HT1080 (cell line): Measurements from ENCODE around the gene RSPH6A. TPM values are rescaled to one million over a fixed set of nuclear protein-coding genes. Genes with fewer than 3 reads are reported as not detected.

Experiments used
- DNase-seq: peaks from one replicate; pipeline ENCODE4 v3.0.0-alpha.2; 2015; ENCODE audit warnings: low read depth
- total RNA-seq: library from RNA; depleted of rRNA; stranded (reverse); fragments of >200 nt; shearing (Covaris generic); gene quantifications from 2 replicates; pipeline ENCODE4 v1.2.3, GENCODE V29; 2014

Gene RSPH6A
- total RNA-seq, 1 experiment from 2014 or later = 0.13 TPM

DNA sequence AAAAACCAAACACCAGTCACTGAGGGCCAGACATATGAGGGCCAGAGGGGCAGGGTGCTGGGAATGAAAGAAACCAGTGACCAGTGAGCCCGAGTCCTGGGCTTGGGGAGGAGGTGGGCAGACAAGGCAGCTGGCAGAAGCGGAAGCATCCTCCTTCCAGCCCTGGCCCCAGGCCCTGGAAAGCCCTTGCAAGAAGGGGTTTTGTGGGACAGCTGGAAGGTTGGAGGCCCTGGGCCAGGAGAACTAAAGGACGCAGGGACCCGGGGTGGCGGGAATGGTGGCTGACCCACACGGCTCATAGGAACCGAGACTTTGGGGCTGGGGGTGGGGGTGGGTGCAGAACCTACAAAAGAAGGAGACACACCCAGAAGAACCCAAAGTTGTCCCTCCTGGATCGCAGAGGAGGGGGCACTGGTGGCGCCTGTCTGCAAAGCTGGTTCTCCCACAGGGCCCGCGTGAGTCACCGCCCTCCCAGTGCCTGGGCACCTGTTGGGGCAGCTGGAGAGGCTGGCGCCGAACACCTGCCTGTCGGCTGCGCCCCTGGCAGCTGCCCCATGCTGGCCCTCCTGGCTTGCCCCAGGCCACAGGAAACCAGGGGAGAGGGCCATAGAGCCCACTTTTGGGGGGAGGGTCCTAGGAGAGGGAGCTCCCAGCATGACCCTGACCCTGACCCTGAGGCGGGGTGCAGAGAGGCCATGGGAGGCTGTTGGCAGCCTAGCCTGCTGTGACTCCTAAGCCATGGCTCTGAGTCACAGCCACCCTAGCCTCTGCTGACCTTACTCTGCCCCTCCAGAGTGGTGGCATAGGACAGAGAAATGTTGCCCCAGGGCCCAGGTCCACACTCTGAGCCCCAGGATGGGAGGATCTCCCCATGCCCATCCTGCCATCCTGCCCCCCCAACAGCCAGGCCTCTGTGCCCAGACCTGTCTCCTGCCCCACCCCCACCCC lies 33.6 kb downstream of the RSPH6A start:
- DNase-seq = no peak

- no peak for DNase-seq
These were observed 34.5 kb downstream of the RSPH6A start for GRCh38 chr19:45780448-45781213.

GRCh38 chr19:45780146-45780447 lies 35.0 kb downstream of the RSPH6A start:
- DNase-seq = no peak

DNA sequence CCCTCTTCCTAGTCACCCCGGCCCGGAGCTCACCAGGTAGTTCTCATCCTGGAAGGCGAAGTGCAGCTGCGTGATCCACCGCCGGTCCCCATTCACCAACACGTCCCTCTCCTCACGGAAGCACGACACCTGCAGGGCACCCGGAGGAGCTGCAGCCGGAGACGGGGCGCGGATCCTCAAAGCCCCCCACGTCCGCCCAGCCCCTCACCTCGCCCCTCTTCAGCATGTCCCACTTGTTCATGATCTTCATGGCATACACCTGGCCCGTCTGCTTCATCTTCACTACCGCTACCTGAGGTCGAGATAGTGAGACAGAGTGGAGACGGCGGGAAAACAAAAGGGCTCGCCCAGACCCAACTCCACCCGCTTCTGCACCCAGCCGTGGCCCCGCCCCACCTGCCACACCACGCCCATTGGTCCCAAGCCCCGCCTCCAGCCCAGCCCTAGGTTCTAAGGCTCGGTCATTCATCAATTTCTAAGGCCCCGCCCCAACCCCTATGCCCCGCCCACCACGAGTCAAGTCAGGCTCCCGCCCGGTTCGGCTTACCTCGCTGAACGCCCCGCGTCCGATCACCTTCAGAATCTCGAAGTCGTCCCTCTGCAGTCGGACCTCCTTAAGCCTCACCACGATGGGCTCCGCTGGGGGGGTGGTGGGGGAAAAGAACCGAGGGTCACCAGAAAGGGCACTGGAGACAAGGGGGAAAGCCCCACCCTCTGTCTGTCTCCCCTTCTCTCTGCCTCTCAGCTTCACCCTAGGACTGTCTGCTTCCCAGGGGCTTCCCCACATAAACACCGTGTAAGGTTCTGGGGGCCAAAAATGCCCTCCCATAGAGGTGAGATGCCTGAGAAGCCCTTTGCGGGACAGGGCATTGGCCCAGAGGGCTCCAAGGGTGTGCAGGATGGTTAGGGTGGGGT lies 35.6 kb downstream of the RSPH6A start:
- DNase-seq = no peak

GRCh38 chr19:45778010-45778661 lies 37.0 kb downstream of the RSPH6A start:
- no peak for DNase-seq

- no peak for DNase-seq
These were observed 37.6 kb downstream of the RSPH6A start for GRCh38 chr19:45777395-45777961.

DNA sequence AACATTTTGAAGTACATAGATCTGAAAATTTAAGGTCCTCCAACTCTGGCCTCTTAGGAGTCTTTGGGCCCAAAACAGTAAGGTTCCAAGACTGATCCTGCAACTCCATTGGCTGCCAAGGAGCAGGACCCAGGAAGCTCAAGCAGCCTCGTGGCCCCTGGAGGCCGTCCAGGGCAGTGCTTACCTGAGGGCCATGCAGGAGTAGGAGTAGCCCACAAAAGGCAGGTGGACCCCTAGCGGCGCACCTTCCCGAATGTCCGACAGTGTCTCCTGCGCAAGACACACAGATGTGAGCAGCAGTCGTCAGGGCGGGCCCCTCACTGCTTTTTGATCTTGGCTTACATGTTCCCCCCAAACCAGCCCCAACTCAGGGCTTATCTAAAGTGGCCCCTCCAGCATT lies 40.3 kb downstream of the RSPH6A start:
- DNase-seq = no peak

GRCh38 chr19:45773384-45773783 lies 41.7 kb downstream of the RSPH6A start:
- no peak for DNase-seq

DNA sequence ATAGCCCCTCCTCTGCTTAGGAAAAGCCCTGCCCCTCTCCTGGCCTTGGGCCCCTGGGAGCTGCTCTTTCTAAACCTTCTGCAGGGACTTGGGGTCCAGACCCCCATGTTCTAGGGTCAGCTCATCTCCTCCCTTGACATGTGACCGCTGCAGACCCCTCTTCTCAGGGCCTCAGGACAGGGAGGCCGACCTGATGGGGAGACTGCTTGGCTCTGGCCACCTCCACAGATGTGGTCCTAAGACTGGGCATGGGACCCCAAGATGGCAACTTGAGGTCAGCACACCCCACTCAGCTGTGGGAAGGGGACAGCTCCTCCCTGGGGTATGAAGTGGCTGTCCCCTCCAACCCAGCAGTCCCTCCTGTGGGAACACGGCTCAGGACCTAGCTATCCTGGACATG lies 42.2 kb downstream of the RSPH6A start:
- DNase-seq = no peak

GRCh38 chr19:45772130-45772840 lies 42.8 kb downstream of the RSPH6A start:
- no peak for DNase-seq

DNA sequence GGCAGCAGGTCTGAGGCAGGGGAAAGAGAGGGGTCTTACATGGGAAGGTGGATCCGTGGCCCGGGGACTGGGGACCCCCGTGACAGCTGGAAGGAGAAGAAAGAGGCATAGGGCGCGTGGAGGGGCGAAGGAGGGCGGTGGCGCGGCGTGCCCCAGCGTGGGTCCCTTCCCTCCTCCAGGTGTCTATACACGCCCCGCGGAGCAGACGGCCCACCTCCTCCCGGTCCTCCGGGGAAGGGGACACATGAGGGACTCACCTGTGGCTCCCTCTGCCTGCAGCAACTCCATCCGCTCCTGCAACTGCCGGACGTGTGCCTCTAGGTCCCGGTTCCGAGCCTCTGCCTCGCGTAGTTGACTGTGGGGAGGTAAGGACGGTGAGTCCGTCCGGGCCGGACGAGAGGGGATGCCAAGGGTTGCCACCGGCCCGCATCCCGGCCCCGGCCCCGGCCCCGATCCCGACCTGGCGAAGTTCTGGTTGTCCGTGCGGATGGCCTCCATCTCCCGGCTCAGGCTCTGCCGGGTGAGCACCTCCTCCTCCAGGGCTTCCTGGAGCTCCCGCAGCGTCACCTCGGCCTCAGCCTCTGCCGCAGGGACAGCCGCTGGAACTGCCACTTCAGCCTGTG lies 43.7 kb downstream of the RSPH6A start:
- DNase-seq = no peak

GRCh38 chr19:45770192-45771101 lies 44.7 kb downstream of the RSPH6A start:
- DNase-seq = peak; percentile 79

GRCh38 chr19:45769821-45770191 lies 45.3 kb downstream of the RSPH6A start:
- no peak for DNase-seq

GRCh38 chr19:45768984-45769782 lies 45.9 kb downstream of the RSPH6A start, which contains the start of gene SIX5:
TSS of gene SIX5 (minus strand) at chr19:45769252. CDS start at chr19:45768844, 408 bp downstream.
- peak; percentile 98 for DNase-seq

DNA sequence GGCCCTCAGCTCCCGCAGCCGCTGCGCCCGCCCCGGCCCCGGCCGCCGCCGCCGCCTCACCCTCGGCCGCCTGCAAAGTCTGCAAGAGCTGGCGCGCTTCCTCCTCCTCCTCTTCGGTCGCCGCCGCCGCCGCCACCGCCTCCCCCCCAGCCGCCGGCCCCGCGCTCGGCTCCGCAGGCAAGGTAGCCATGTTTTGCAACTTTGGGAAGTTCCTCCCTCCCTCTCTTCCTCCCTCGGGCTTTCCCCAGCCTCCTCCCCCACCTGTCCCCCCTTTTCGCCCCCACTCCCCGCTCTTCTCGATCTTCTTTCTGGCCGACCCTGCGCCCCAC lies 46.5 kb downstream of the RSPH6A start:
- DNase-seq = no peak

- peak; percentile 56 for DNase-seq
These were observed 47.0 kb downstream of the RSPH6A start for GRCh38 chr19:45767881-45768654.

DNA sequence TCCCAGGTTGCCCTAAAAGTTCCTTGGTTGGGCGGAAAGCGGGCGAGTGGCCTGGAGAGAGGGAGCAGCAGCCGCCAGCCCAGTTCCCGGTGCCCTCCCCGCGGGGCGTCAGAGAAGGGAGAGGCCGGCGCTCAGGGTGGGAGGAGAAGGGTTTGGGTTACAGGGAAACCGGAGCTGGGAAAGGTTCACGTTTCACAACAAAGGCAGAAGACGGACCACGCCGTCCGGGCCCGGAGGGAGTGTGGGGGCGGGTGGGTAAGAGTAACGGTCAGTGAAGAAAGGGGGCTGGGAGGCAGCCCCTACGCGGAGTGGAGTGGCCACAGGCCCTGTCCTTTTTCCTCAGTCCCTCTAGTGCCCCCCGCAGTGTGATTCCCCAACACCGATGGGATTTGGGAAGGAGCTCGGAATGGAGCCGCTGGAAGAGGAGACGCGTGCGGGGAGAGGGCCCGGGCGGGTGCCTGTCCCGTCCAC lies 47.7 kb downstream of the RSPH6A start:
- peak; percentile 72 for DNase-seq
